Testis (tissue), 2 donors: ENCODE data around the gene POLD3.

ENCODE experiments used
- CTCF ChIP-seq, 3 experiments: fragments of 450-650 bp in 2 of 3; fragments of 200-600 bp in 1 of 3; sonication (generic) in 1 of 3; IDR thresholded peaks; one replicate each; pipeline ENCODE4 v1.5.1; 2016 to 2019; ENCODE audit warnings: antibody characterized with exemption in 3 of 3, mild to moderate bottlenecking in 2 of 3, moderate library complexity in 1 of 3
- POLR2A ChIP-seq: fragments of 450-650 bp; IDR thresholded peaks from one replicate; pipeline ENCODE4 v1.6.1; 2017; ENCODE audit warnings: antibody characterized with exemption, mild to moderate bottlenecking, moderate library complexity

DNA sequence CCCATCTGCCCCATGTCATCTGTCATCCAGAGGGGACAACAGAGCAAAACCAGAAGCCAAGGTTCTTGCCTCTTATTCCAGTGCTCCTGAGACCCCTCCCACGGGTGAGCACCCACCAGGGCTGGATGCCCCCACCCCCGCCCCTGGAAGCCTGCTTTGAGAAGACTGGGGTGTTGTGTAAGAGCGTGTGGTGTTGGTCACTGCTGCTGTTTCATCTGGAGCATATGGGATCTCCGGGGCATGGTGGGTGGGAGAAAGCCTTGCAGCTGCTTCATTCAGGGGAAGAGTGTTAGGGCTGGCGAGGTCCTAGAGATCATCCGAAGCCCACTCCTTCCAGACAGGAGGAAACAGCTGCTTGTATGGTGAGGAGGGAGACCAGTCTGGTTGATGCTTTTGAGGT is 84.7 kb downstream of the POLD3 start:
- no peak for TF ChIP-seq POLR2A
- TF ChIP-seq CTCF (IDR thresholded peaks at IDR 0.05) = no peak
